Testis (tissue), 3 donors: Measurements from ENCODE around the gene NMS. TPM values are rescaled to one million over a fixed set of nuclear protein-coding genes. Genes with fewer than 3 reads are reported as not detected.

ENCODE experiments used
- DNase-seq: peaks from one replicate; pipeline ENCODE4 v3.0.0-alpha.2; 2019
- H3K27ac ChIP-seq, 2 donors: fragments of 200-600 bp; sonication (generic); one replicate each; pipeline ENCODE4 v1.5.1; 2019
- H3K27me3 ChIP-seq: fragments of 200-600 bp; sonication (generic); one replicate; pipeline ENCODE4 v1.5.1; 2019
- H3K36me3 ChIP-seq: fragments of 200-600 bp; sonication (generic); one replicate; pipeline ENCODE4 v1.5.1; 2017; ENCODE audit warnings: low read depth; ENCODE audit errors: missing control alignments
- H3K4me1 ChIP-seq: fragments of 200-600 bp; sonication (generic); one replicate; pipeline ENCODE4 v1.5.1; 2019
- H3K4me3 ChIP-seq, 2 donors: fragments of 200-600 bp; sonication (generic); one replicate each; pipeline ENCODE4 v1.5.1; 2017 to 2019
- H3K9me3 ChIP-seq: fragments of 200-600 bp; sonication (generic); one replicate; pipeline ENCODE4 v1.5.1; 2017
- CTCF ChIP-seq, 3 experiments: fragments of 450-650 bp in 2 of 3; fragments of 200-600 bp in 1 of 3; sonication (generic) in 1 of 3; IDR thresholded peaks; one replicate each; pipeline ENCODE4 v1.5.1; 2016 to 2019; ENCODE audit warnings: antibody characterized with exemption in 3 of 3, mild to moderate bottlenecking in 2 of 3, moderate library complexity in 1 of 3
- POLR2A ChIP-seq: fragments of 450-650 bp; IDR thresholded peaks from one replicate; pipeline ENCODE4 v1.6.1; 2017; ENCODE audit warnings: antibody characterized with exemption, mild to moderate bottlenecking, moderate library complexity
- WGBS, 2 donors: methylation state at CpG; one replicate each; pipeline ENCODE4 v1.1.5; 2018; 5-methylcytosine and 5-hydroxymethylcytosine counted together
- intact Hi-C: fragments of 100-400 bp; cut with DNase I; formaldehyde crosslinking; loops from one replicate; pipeline ENCODE4 v1.15.1; 2023; ENCODE audit warnings: low total_unique reads
- polyA plus RNA-seq: library from polyadenylated mRNA; stranded (reverse); fragments of 350-450 nt; fragmentation: Illumina TruSeq; extraction: RNeasy Lipid Tissue Mini Kit (QIAGEN cat#74804); gene quantifications from one replicate; pipeline ENCODE4 v1.2.3, GENCODE V29; 2014; ENCODE audit warnings: low read depth, low replicate concordance; ENCODE audit not compliant: insufficient read depth
- total RNA-seq, 2 donors: library from RNA; depleted of rRNA; stranded (reverse); fragments of >200 nt; gene quantifications; one replicate each; pipeline ENCODE4 v1.2.3, GENCODE V29; 2016

Gene NMS
- total and polyA plus RNA-seq, 3 donors from 2014 or later: not detected

GRCh38 chr2:100527440-100528015 lies 57.2 kb downstream of the NMS start:
- Histone ChIP-seq H3K36me3 (no peaks in the 10 kb centered on the region), H3K4me3 (no peak overlapping the region), H3K27ac (no peak overlapping the region), H3K27me3 (no peaks in the 10 kb centered on the region), H3K4me1 (no peaks in the 10 kb centered on the region), H3K9me3 (no peaks in the 10 kb centered on the region)
- no peak for DNase-seq
- no peak for TF ChIP-seq POLR2A
- TF ChIP-seq CTCF (IDR thresholded peaks at IDR 0.05): no peak
- intact Hi-C loops: no loop called here
- 67 to 69% methylated on average over 7 of the region's 7 CpGs for WGBS, 2 donors

- H3K36me3 ChIP-seq: no peaks in the 10 kb centered on the region
- no peaks in the 10 kb centered on the region for H3K9me3 ChIP-seq
- intact Hi-C loops: no loop called here
- H3K27ac ChIP-seq: no peak overlapping the region
- no peaks in the 10 kb centered on the region for H3K27me3 ChIP-seq
- H3K4me1 ChIP-seq: no peaks in the 10 kb centered on the region
- H3K4me3 ChIP-seq: no peak overlapping the region
- 89 to 93% methylated on average over 8 of the region's 8 CpGs for WGBS, 2 donors
- DNase-seq: no peak
- TF ChIP-seq CTCF (IDR thresholded peaks at IDR 0.05) (no peak), POLR2A (no peak)
Observed at GRCh38 chr2:100529176-100529575, 58.9 kb downstream of the NMS start.

GRCh38 chr2:100529900-100530299 lies 59.6 kb downstream of the NMS start:
- Histone ChIP-seq H3K27ac (no peak overlapping the region), H3K9me3 (no peaks in the 10 kb centered on the region), H3K4me3 (no peak overlapping the region), H3K36me3 (no peaks in the 10 kb centered on the region), H3K27me3 (no peaks in the 10 kb centered on the region), H3K4me1 (no peaks in the 10 kb centered on the region)
- WGBS, 2 donors: 80 to 83% methylated on average over 6 of the region's 6 CpGs
- intact Hi-C loops: no loop called here
- TF ChIP-seq CTCF (IDR thresholded peaks at IDR 0.05) (no peak), POLR2A (no peak)
- DNase-seq: no peak

Other genes with a start within 250 kb of the NMS start
- 10 to 100 TPM; 16.1 to 17.7 TPM for gene LONRF2, start 148.0 kb upstream of the NMS start, total RNA-seq
- gene LONRF2, start 148.0 kb upstream of the NMS start, polyA plus RNA-seq: 6.5 TPM
- gene CHST10, start 52.8 kb upstream of the NMS start, total RNA-seq: 10 to 100 TPM; 14.6 to 21.5 TPM
- gene CHST10, start 52.8 kb upstream of the NMS start, polyA plus RNA-seq: 14.8 TPM
- gene PDCL3, start 92.5 kb downstream of the NMS start, total RNA-seq: 10 to 100 TPM; 26.4 to 35.4 TPM
- gene PDCL3, start 92.5 kb downstream of the NMS start, polyA plus RNA-seq: 33.3 TPM